Measurements from ENCODE around the gene CD27.

DNA sequence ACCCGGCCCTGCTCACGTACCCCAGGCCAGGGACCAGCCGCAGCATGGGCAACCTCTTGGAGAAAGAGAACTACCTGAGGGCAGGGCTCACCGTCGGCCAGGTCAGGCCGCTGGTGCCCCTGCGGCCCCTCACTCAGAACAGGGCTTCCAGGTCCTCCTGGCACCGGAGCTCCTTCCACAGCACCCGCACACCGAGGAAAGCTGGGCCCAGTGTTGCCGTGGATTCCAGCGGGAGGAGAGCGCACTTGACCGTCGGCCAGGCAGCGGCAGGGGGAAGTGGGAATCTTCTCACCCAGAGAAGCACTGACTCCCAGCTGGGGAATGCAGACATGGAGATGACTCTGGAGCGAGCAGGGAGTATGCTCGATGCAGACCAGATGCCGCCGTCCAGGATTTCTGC, 33.7 kb downstream of the CD27 start:
- TF ChIP-seq TCF7L2 (IDR thresholded peaks at IDR 0.05; ENCODE audit: borderline replicate concordance, low read depth, low read length) (no peak), KLF10 (tag by site-specific recombination; IDR thresholded peaks at IDR 0.05) (no peak), ZNF335 (tag by site-specific recombination; conservative IDR thresholded peaks at IDR 0.05) (no peak), ZFP3 (tag by site-specific recombination; IDR thresholded peaks at IDR 0.05; ENCODE audit: low read depth) (no peak), ZNF785 (tag by site-specific recombination; IDR thresholded peaks at IDR 0.05) (no peak), PRDM1 (tag by site-specific recombination; IDR thresholded peaks at IDR 0.05) (no peak)
- TF ChIP-seq, protein P1, sequence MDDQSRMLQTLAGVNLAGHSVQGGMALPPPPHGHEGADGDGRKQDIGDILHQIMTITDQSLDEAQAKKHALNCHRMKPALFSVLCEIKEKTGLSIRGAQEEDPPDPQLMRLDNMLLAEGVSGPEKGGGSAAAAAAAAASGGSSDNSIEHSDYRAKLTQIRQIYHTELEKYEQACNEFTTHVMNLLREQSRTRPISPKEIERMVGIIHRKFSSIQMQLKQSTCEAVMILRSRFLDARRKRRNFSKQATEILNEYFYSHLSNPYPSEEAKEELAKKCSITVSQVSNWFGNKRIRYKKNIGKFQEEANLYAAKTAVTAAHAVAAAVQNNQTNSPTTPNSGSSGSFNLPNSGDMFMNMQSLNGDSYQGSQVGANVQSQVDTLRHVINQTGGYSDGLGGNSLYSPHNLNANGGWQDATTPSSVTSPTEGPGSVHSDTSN (CRISPR knock-in tag; IDR thresholded peaks at IDR 0.05) = no peak
- TF ChIP-seq, protein P2, sequence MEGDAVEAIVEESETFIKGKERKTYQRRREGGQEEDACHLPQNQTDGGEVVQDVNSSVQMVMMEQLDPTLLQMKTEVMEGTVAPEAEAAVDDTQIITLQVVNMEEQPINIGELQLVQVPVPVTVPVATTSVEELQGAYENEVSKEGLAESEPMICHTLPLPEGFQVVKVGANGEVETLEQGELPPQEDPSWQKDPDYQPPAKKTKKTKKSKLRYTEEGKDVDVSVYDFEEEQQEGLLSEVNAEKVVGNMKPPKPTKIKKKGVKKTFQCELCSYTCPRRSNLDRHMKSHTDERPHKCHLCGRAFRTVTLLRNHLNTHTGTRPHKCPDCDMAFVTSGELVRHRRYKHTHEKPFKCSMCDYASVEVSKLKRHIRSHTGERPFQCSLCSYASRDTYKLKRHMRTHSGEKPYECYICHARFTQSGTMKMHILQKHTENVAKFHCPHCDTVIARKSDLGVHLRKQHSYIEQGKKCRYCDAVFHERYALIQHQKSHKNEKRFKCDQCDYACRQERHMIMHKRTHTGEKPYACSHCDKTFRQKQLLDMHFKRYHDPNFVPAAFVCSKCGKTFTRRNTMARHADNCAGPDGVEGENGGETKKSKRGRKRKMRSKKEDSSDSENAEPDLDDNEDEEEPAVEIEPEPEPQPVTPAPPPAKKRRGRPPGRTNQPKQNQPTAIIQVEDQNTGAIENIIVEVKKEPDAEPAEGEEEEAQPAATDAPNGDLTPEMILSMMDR (tag by site-specific recombination; IDR thresholded peaks at IDR 0.05) = no peak
- TF ChIP-seq, protein P3, sequence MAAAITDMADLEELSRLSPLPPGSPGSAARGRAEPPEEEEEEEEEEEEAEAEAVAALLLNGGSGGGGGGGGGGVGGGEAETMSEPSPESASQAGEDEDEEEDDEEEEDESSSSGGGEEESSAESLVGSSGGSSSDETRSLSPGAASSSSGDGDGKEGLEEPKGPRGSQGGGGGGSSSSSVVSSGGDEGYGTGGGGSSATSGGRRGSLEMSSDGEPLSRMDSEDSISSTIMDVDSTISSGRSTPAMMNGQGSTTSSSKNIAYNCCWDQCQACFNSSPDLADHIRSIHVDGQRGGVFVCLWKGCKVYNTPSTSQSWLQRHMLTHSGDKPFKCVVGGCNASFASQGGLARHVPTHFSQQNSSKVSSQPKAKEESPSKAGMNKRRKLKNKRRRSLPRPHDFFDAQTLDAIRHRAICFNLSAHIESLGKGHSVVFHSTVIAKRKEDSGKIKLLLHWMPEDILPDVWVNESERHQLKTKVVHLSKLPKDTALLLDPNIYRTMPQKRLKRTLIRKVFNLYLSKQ (tag by site-specific recombination; IDR thresholded peaks at IDR 0.05; ENCODE audit: borderline replicate concordance) = no peak
